HG02852 (cell line): ENCODE measurements around the gene TLE1.

ENCODE experiments used
- ATAC-seq: cut with Tn5 transposase; IDR thresholded peaks from one replicate; pipeline ENCODE4 v1.9.1; 2021; ENCODE audit warnings: mild to moderate bottlenecking, moderate library complexity; ENCODE audit not compliant: unreplicated experiment

The TLE1 gene

GRCh38 chr9:81579381-81579780, 110.0 kb downstream of the TLE1 start:
- no peak for ATAC-seq

GRCh38 chr9:81578606-81579005, 110.7 kb downstream of the TLE1 start:
- ATAC-seq: no peak

DNA sequence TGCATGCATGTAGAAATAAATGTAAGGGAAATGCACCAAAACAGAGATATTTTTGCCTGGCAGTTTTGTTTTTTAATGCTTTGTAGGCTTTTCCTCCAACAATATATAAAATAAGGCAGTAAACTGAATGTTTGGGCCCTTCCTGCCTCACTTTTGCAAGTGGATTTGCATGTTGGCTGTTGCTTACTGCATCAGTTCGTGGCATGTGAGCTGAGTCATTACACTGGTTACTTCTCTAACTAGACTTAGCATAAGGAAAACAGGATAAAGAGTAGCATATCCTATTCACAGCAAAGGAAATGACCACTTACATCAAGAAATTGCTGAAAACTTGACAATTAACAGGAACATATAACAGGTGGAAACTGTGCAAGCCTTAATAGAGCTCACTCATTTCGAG, 113.4 kb downstream of the TLE1 start:
- ATAC-seq: no peak

DNA sequence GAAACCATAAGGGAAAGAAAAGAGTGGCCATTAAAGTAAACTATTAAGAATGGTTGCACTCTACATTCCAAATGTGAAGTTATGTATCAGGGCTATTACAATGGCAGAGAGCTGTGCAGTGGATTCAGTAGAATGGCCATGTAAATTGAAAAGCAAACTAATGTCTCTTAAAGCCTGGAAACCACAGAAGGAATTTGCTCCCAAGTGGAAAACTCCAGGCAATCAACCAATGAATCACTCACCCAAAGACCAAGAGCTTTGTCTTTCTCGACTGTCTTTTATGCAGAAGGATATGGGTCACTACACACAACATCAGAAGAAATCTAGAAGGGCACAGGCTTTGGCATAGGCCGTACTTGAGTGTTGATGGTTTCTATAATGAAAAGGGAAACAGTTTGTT, 114.9 kb downstream of the TLE1 start:
- no peak for ATAC-seq

DNA sequence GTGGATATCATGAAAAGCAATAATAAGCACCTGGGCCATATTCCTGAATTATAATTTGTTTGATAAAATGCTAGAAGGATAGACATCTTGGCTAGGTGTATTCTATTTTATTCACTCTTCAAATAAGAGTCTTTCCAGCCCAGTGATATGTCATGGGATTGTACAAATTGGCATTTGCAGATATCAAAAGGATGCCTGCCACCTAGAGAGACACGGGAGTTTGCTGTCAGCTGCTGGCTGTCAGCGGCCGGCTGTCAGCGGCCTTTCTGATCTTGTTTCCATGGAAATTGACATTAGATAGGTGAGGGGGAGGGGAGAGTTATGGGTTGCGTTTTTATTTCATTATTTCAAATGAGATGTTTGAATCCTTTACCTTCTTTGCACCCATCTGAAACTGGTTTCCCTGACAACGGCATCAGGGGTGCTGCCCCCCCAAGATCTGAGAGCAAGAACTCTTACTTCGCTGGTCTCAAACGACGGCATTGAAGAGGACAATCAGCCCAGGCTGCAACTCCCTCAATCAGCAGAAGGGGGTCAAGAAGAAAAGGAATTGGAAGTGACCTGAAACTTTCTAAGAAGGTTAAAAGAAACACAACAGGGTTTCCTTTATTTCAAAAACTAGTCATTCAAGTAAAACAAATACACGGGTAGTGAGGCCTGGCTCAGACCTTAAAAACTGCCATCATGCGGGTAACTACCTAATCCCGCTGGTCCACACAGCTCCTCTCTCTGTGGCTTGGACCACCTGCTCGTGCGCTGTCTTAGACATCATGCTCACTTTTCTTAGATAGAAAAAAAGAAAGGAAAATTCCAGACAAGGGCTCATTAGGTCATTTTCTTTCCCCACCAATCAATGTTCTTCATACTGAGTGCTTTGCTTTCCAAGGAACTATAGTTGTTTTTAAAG, 115.7 kb downstream of the TLE1 start:
- no peak for ATAC-seq

- ATAC-seq: no peak
These were observed 119.3 kb downstream of the TLE1 start for GRCh38 chr9:81570083-81570482.

GRCh38 chr9:81566074-81566698, 123.2 kb downstream of the TLE1 start:
- ATAC-seq: no peak

GRCh38 chr9:81565609-81566008, 123.7 kb downstream of the TLE1 start:
- no peak for ATAC-seq

GRCh38 chr9:81565144-81565543, 124.2 kb downstream of the TLE1 start:
- ATAC-seq: no peak

DNA sequence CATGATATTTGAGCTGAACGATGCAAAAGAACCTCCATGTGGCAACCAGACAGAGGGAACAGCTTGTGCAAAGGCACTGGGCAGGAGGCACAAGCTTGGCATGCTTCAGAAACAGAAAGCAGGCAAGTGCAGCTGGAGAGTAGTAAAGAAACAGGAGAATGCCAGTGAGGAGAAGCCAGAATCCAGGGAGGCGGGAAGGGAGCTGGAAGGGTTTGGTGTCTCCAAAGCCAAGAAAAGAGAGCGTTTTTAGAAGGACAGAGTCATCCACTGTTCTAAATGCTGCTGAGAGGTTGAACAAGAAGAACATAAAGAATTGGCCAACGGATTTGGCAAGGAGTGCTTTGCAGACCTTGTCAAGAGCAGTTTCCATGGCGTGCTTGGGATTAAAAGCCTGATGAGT, 124.7 kb downstream of the TLE1 start:
- ATAC-seq: no peak

- ATAC-seq: no peak
These were observed 125.6 kb downstream of the TLE1 start for GRCh38 chr9:81563739-81564138.

- ATAC-seq: no peak
These were observed 126.3 kb downstream of the TLE1 start for GRCh38 chr9:81563020-81563407.

DNA sequence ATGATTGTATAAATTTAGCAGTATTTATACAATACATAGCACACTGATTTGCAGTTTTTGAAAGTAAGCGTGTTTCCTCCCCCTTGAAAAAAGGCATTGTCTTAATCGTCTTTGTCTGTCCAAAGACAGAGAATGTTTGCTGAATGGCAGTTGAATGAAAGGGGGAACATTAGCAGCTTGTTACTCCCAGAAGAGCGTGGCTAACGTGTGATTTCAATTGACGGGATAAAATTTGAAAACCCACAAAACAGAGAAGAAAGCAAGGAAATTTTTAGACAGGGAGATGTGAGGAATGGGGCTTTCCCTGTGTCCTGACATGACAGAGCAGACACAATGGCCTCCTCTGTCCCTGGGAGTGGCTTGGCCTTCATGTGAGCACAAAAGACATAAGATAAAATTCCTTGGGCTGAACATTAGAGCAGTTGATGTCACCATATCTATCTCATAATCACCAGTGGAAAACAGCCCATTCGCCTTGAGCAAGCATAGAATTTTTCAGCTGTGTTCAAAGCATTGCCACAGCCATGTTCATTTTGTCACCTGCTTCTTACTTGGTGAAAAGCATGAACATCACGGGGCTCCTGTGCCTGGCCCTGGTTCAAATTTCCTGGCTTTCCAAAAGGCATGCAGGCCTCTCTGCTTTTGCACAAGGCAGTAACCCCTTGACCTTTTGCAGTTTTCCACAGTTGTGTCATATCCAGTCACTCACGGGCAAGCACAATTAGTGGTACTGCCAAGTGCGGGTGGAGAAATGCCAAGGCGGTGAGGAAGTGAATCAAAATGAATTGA, 126.9 kb downstream of the TLE1 start:
- ATAC-seq: no peak

- ATAC-seq: peak; percentile 84
These were observed 128.3 kb downstream of the TLE1 start for GRCh38 chr9:81560851-81561732.

DNA sequence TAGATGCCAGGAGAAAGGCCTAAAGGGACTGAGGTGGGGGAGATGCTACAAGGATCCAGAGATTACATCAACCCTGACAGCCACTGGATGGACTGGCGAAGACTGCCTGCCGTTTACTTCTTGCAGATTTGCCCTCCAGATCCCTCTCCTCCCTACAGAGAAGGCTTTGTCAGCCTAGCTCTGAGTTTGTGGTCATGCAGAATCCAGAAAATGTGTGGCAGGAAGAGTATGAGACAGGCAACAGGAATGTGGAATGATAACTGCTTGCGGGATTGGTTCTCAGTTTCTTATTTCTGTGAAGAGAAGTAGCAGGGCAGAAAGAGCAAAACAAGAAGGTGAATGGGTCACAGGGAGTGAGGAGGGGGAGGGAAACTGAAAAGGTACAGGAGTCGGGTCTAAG, 129.6 kb downstream of the TLE1 start:
- ATAC-seq: no peak

DNA sequence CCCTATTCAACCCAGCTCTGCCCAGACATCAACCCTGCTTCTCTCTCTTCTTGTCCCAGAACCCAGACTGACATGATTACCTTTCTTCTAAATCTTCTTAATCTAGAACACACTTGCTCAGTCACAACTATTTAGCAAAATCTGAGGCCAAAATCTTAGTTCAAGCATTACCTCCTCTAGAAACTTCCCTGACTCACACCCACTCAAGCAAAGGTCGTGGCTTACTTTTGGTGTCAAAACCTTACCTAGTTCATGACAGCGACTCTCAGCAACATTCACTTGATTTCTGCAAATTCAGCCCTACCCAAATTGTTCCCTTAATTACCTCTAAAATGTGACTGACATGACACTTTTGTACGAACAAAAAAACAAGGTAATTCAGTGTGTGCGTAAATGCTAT, 130.2 kb downstream of the TLE1 start:
- no peak for ATAC-seq

DNA sequence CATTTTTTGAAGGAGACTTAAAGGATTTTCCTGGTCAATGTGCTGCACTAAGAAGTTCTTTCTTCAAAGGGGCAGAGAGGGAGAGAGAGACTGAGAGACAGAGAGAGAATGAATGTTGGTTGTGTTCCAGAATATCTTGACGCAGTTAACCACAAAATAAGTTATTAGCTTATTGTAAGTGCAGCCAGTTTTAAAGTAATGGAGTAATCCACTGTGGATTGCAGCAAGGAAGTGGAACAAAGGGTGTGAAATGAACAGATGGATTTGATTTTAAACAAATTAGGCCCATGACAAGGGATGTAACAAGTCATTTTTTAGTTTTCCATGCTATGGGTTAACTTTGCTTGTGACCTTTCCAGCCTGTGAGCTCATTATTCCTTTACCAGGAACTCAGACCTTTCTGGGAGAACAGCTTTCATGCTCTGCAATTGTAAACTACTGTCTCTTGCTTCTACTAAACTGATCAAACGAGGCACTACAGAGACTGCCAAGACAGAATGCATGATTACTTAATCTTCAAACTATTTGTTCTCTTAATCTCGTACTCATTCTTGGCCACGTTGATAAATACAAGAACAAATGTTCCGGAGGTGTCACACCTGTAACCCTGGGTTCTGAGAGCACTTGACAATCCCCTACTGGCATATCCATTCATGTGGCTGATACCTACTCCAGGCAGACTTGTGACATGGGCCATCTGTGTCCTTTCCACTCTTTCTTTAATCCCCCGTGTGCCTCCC, 131.1 kb downstream of the TLE1 start:
- no peak for ATAC-seq

DNA sequence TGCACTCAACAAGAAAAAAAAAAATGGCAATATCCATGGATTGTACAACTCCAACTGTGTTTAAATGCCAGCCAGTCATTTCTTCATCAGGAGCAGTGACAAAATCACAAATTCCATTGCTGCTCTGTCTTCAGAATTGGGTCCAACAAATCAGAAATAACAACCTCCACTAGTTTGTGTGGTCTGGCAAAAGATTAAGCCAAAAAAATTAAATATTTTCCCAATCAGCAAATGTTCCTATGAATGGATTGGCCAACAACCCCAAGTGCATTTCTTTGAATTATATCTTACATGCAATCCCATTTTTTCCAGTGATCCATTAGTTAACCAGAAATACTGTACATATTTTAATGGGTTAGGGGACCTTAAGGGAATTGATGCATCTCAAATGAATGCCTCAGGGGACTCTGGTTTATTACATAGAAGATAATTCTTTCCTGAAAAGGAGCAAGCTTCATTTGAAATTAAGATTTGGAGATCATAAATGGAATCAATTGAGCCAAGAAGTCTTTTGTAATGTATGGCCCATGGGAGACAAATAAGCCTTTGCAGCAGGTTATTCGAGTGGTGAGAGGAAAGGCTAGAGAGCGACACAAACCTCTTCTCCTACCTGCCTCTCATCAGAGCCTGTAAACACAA, 131.8 kb downstream of the TLE1 start:
- ATAC-seq: no peak

DNA sequence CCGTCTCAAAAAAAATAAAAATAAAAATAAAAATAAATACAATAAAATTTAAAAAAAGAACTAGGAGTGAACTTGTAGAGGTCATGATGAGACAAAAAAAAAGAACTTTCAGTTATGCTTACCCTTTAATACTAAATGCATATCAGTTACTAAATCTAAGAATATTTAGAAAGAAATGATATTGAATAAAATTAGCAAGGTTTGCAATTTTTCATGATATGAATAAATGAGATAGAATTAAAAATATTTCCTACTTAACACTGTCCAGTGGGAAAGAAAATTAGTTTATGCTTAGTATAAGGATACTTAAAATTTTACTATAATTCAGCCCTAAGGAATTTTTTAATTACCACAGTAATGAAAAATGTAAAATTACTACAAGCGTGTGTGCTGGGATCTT, 132.4 kb downstream of the TLE1 start:
- ATAC-seq: no peak

GRCh38 chr9:81552581-81552991, 136.8 kb downstream of the TLE1 start:
- ATAC-seq: no peak
